Limb (tissue), 2 donors: ENCODE results near the gene FKBP1B.
"Not testable (repeated sequence)": the region's sequence is repeated elsewhere in the genome, so short reads cannot be mapped to it uniquely, and the experiment has no call there.

Source experiments
- DNase-seq, 2 donors: peaks; one replicate each; pipeline ENCODE4 v3.0.0-alpha.2; 2016; ENCODE audit errors: extremely low spot score in 2 of 2

FKBP1B gene

GRCh38 chr2:24058564-24059271 lies 9.2 kb downstream of the FKBP1B start:
- no peak for DNase-seq

DNA sequence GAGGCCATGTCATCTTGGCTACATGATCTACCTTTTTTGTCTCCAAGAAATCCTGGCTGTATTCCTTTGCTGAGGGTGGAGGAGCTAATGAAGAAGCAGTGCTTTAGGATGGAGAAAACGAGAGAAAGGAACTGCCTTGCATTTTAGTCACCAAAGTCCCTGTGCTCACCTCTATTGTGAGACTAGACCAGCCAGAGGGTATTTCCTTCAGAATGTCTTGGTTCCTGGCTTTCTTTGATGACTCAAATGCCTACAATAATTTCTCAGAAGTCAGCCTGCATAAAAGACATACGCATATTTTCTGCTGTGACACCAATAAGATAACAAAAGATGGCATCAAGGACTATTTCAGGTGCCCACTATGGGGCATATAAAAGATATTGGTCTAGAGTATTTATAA lies 15.8 kb downstream of the FKBP1B start:
- DNase-seq = no peak

- no peak for DNase-seq
Observed at GRCh38 chr2:24072259-24072658, 22.7 kb downstream of the FKBP1B start.

DNA sequence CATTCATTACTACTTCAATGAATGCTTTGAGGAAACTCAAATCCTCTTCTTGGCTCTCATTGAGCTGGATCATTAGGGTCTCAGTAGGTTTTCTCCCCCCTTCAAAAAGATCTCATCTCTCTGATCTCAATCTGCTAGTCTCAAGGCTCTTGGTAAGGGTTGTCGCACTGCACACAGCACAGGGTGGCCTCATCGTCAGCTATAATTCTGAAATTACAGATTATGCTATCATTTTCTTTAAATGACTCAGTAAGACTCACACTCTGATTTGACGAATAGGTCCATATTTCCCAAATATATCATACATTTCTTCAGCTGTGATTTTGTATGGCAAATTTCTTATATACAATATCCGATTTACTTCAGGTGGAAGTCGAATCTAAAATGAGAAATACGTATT lies 24.3 kb downstream of the FKBP1B start:
- no peak for DNase-seq

- no peak for DNase-seq
Observed at GRCh38 chr2:24075259-24075658, 25.7 kb downstream of the FKBP1B start.

DNA sequence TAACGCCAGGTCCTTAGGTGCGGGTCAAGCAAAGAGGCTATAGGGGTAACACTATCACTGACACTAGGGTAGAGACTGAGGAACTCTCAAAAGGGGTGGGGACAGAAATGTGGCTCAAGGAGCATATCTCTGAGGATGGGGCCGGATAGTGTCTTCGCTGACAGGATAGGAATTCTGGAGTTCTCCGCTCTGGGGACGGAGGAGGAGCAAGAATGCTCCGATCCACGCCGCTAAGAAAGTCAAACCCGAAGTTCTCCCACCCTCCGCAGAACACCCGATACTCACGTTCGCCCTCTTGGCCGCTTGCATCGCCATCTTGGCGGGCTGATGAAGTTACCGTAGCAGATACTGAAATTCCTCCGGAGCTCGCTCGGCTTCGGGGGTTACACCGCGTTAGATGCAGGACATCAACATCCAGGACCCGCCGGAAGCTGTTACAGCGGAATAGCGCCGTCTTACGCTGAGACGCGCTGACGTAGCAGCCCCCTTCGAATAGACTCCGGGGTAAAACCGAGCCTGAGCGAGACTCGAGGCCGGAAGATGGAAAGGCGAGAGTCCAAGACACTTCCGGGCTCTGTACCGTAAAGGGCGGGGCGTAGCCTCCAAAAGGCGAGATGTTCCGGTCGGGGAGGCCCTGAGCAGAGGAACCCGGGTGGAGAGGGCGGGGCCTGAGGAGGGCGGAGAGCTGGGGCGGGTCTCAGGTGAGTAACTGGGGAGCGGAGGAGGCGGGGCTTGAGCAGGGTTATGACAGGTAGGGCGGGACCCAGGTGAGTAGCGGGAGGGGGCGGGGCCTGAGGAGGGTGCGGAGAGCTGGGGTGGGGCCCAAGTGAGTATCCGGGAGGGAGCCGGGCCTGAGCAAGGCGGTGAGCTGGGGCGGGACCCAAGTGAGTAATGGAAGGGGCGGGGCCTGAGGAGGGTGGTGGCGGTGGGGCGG lies 26.6 kb downstream of the FKBP1B start, which contains the start of gene SF3B6:
Gene SF3B6 (minus strand): TSS at position 412 of the 934 bp plus-strand sequence. CDS start 97 bp downstream, at position 315.
- peak; percentile 97 for DNase-seq

DNA sequence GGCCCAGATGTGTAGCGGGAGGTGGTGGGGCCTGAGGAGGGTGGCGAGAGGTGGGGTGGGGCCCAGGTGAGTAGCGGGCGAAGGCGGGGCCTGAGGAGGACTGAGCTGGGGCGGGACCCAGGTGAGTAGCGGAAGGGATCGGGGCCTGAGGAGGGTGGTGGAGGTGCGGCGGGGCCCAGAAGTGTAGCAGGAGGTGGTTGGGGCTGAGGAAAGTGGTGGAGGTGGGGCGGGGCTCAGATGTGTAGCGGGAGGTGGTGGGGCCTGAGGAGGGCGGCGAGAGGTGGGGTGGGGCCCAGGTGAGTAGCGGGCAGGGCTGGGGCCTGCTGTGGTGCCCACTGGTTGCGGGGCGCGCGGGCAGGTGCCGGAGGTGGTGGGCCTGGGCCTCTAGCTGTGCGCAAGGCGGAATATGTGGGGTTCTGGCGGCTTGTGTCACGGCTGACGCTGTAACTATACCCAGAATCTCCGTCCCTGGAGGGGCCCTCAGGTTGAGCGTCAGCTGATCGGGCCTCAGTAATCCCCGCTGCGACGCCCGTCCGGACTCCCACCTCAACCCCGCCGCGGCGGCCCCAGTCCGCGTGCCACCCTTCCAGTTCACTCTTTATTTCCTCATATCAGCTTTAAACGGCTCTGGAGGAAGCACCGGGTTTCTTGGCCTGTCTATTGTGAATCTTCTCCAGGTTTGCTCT lies 27.5 kb downstream of the FKBP1B start:
- peak in 1 of 2 donors; percentile 57 for DNase-seq

- DNase-seq = no peak
Observed at GRCh38 chr2:24077535-24077877, 28.0 kb downstream of the FKBP1B start.

GRCh38 chr2:24077879-24078278 lies 28.3 kb downstream of the FKBP1B start:
- DNase-seq = no peak

DNA sequence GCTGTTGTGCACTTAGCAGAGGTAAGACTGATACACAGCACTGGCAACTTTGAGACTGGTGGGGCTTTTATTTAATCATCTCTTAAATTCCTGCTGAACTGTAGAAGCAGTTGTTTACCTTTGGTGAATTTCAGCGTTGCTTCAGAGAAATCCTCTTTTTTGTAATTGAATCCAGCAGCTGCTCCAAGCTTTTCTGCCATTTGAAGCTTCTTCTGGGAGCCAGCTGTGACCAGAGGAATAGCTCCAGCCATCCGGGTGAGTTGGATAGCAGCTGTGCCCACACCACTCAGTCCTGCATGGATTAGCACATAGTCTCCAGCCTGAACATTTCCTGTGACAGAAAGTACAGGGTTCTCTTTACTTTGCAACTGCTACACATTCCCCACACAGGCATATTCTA lies 31.2 kb downstream of the FKBP1B start:
- DNase-seq = peak in 1 of 2 donors; percentile 62

- no peak for DNase-seq
Observed at GRCh38 chr2:24082787-24083566, 33.4 kb downstream of the FKBP1B start.

DNA sequence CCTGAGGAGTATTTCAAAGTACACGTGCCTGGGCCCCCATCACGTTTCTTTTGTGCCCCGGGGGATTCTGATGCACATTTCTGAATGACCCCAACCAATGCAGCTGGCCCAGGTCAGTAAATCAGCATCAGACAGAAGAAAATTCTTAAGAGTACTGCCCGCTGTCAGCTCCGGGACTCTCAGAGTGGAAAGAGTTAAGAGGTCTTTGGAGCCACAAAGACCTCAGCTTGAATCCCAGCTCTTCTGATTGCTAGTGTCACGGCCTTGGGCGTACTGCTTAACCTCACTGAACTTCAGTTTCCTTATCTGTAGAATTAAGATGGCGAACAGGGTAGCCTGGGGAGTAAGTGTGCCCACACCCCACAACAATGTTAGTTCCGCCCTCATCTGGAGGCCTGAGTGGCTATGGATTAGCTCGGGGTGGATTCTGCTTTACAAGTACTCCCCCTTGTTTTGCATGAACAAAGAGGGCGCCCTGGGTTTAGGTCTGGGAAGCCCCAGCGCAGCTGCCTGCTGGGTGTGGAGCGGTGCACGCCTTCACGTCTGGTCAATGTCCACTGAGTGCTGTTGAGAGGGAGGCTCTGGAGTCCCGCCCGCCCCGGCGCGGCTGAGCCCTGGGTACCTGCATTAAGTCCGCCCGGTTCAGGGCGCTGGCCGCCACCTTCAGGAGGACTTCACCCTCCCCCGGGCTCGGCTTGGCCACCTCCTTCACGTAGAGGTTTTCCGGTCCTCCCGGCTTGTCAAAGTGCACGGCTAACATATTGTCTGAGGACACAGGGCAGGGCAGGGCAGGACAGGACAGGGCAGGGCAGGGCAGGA lies 34.2 kb downstream of the FKBP1B start:
- peak in 1 of 2 donors; percentile 84 for DNase-seq

- DNase-seq = peak; percentile 91 to 96
Observed at GRCh38 chr2:24084386-24085199, 35.1 kb downstream of the FKBP1B start, which contains the start of gene TP53I3. TP53I3 (minus strand) TSS chr2:24084834; CDS start chr2:24084326, 508 bp downstream.

DNA sequence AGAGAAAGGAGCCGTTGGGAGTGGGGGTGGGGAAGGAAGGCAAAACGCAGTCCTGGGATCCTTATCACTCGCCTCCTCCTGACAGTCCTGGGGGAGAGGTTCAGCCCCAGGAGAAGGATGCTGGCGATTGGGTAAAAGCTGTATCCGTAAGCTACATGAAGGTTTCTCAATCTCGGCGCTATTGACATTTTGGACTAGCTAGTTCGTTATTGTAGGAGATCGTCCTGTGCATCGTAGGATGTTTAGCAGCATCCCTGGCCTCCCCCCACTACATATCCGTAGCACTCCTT lies 35.6 kb downstream of the FKBP1B start:
- no peak for DNase-seq

DNA sequence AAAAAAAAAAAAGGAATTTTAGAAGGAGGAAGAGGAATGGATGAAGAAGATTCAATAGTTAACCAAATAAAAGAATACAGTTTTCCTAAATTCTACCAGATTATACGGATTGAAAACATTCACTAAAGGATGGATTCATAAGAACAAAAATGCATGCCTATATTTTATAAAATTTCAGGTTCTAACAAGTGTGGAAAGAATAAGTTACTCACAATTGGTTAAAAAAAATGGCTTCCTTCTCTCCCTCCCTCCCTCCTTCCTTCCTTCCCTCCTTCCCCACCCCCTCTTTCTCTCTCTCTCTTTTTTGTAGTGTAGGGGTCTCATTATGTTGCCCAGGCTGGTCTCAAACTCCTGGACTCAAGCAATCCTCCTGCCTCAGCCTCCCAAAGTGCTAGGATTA lies 36.7 kb downstream of the FKBP1B start:
- DNase-seq = no peak

DNA sequence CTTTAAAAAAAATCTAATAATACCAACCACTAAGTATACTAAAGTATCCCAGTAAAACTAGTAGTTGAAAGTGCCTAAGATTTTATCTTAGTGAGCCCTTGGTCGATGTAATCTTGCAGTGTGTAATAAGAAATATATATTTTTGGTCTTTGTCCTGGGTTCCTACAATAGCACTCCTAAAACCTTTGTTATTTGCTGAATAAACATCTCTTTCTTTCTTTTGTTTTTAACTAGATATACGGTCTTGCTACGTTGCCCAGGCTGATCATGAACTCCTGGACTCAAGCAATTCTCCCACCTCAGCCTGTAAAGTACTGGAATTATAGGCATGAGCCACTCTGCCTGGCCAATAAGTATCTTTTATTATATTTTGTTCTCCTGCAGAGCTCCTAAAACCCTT lies 37.5 kb downstream of the FKBP1B start:
- no peak for DNase-seq

DNA sequence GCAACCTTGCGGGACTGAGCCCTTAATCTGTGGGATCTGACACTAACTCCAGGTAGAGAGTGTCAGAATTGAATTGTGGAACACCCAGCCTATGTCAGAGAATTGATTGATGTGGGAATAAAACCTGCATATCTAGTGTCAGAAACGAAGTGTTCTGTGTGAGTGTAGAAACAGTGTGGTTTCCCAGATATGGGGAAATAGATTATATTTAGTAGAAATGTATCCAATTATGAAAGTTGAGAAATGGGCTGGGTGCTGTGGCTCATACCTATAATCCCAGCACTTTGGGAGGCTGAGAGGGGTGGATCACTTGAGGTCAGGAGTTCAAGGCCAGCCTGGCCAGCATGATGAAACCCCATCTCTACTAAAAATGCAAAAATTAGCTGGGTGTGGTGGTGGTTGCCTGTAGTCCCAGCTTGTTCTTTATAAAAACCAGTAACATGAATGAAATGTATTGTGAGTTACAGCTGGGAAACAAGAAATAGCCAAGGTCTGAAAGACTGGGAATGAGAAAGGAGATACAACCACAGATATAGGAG lies 39.3 kb downstream of the FKBP1B start:
- DNase-seq = no peak

GRCh38 chr2:24093270-24093669 lies 43.7 kb downstream of the FKBP1B start:
- DNase-seq = not testable (repeated sequence)

GRCh38 chr2:24095171-24095677 lies 45.7 kb downstream of the FKBP1B start:
- DNase-seq = not testable (repeated sequence)
